B cell (primary cell): ENCODE data around the gene TEKT3. TPM values are rescaled to one million over a fixed set of nuclear protein-coding genes. Genes with fewer than 3 reads are reported as not detected.

Experiments
- ATAC-seq: fragments of 200-7000 bp; cut with Tn5 transposase; one replicate; pipeline ENCODE4 v1.10.0; 2021; ENCODE audit warnings: low read depth, mild to moderate bottlenecking, moderate number of reproducible peaks, moderate library complexity
- CTCF ChIA-PET: fragments of 350-600 bp; sonication (Branson Sonifier 250); formaldehyde crosslinking; loops from one replicate; lab custom pipeline; 2021; ENCODE audit warnings: antibody characterized with exemption, inconsistent platforms; lab: Charles Lee
- POLR2A ChIA-PET: fragments of 350-600 bp; sonication (Branson Sonifier 250); formaldehyde crosslinking; loops from one replicate; lab custom pipeline; 2021; ENCODE audit warnings: antibody characterized with exemption; lab: Charles Lee
- DNase-seq: peaks from one replicate; pipeline ENCODE4 v3.0.0; 2013
- H2AFZ ChIP-seq: 2 replicates; pipeline ENCODE4 v1.6.1; 2012; ENCODE audit warnings: mild to moderate bottlenecking, low read depth, low read length; ENCODE audit not compliant: insufficient read depth, poor library complexity, severe bottlenecking
- H3K27ac ChIP-seq, 2 donors: 1 replicate in 1 of 2; 2 replicates in 1 of 2; pipeline ENCODE4 v1.5.1; 2012 to 2013; ENCODE audit warnings: low read length in 2 of 2, mild to moderate bottlenecking in 2 of 2, moderate library complexity in 1 of 2
- H3K27me3 ChIP-seq, 4 experiments: fragments of 200-600 bp in 1 of 4; sonication (generic) in 1 of 4; replicated peaks in 1 of 4; 1 replicate in 2 of 4; 2 replicates in 2 of 4; pipeline versions ENCODE4 v1.6.1 to v1.7.0; 2013 to 2016; ENCODE audit warnings: low read length in 3 of 4, mild to moderate bottlenecking in 2 of 4, mixed read lengths in 1 of 4, moderate library complexity in 1 of 4; ENCODE audit not compliant: insufficient read depth in 4 of 4, control insufficient read depth in 3 of 4; ENCODE audit errors: control extremely low read depth in 1 of 4
- H3K36me3 ChIP-seq, 2 experiments: replicated peaks in 1 of 2; 1 replicate in 1 of 2; 2 replicates in 1 of 2; pipeline versions ENCODE4 v1.6.1 to v1.7.1; 2013; ENCODE audit warnings: low read length in 1 of 2; ENCODE audit not compliant: insufficient read depth in 2 of 2, control insufficient read depth in 1 of 2; ENCODE audit errors: control extremely low read depth in 1 of 2, extremely low read depth in 1 of 2
- H3K4me1 ChIP-seq, 2 donors: fragments of 200-600 bp in 1 of 2; sonication (generic) in 1 of 2; 1 replicate in 1 of 2; 2 replicates in 1 of 2; pipeline versions ENCODE4 v1.5.1 to v1.6.1; 2013 to 2017; ENCODE audit warnings: low read length in 2 of 2; ENCODE audit not compliant: control insufficient read depth in 2 of 2, insufficient read depth in 2 of 2
- H3K4me2 ChIP-seq: replicated peaks from 2 replicates; pipeline ENCODE3; 2012; ENCODE audit warnings: mild to moderate bottlenecking, low read depth, low read length; ENCODE audit not compliant: poor library complexity, severe bottlenecking
- H3K4me3 ChIP-seq, 5 experiments: fragments of 200-600 bp in 1 of 5; sonication (generic) in 1 of 5; 1 replicate in 3 of 5; 2 replicates in 2 of 5; pipeline versions ENCODE4 v1.5.1 to v1.7.0; 2011 to 2016; ENCODE audit warnings: low read length in 4 of 5, mild to moderate bottlenecking in 4 of 5, low read depth in 2 of 5, control low read depth in 1 of 5, moderate library complexity in 1 of 5; ENCODE audit not compliant: insufficient read depth in 1 of 5; ENCODE audit errors: control extremely low read depth in 1 of 5, extremely low read depth in 1 of 5
- H3K79me2 ChIP-seq: fragments of 200-600 bp; sonication (generic); one replicate; pipeline ENCODE4 v1.6.0; 2016; ENCODE audit warnings: low read length; ENCODE audit not compliant: control insufficient read depth, insufficient read depth
- H3K9ac ChIP-seq: fragments of 200-600 bp; sonication (generic); 2 replicates; pipeline ENCODE4 v1.6.1; 2017; ENCODE audit warnings: mild to moderate bottlenecking, low read length, moderate library complexity
- H3K9me3 ChIP-seq, 3 donors: one replicate each; pipeline versions ENCODE4 v1.6.1 to v1.7.1; 2013; ENCODE audit warnings: low read length in 2 of 3; ENCODE audit not compliant: control insufficient read depth in 2 of 3, insufficient read depth in 1 of 3; ENCODE audit errors: control extremely low read depth in 1 of 3
- H4K20me1 ChIP-seq: 2 replicates; pipeline ENCODE4 v1.6.0; 2012; ENCODE audit warnings: mild to moderate bottlenecking, low read length; ENCODE audit not compliant: insufficient read depth, control insufficient read depth, poor library complexity, severe bottlenecking
- H3K27ac Mint-ChIP-seq: one replicate; pipeline ENCODE4 v1.8.0; 2021; ENCODE audit warnings: mixed read lengths
- H3K27me3 Mint-ChIP-seq: one replicate; pipeline ENCODE4 v1.8.0; 2021; ENCODE audit warnings: mixed read lengths
- H3K4me1 Mint-ChIP-seq: one replicate; pipeline ENCODE4 v1.8.0; 2021; ENCODE audit warnings: mixed read lengths
- H3K4me3 Mint-ChIP-seq: one replicate; pipeline ENCODE4 v1.8.0; 2021; ENCODE audit warnings: mixed read lengths
- H3K9me3 Mint-ChIP-seq: one replicate; pipeline ENCODE4 v1.8.0; 2022; ENCODE audit warnings: mixed read lengths; ENCODE audit not compliant: insufficient read depth
- EZH2 ChIP-seq: IDR thresholded peaks from 2 replicates; pipeline ENCODE4 v1.6.1; 2012; ENCODE audit warnings: borderline replicate concordance, low read depth, mild to moderate bottlenecking, moderate library complexity, low read length; ENCODE audit not compliant: insufficient read depth, poor library complexity, severe bottlenecking
- WGBS: methylation state at CpG from one replicate; pipeline ENCODE4 v1.1.5; 2013; ENCODE audit warnings: missing lambda C conversion rate; ENCODE audit not compliant: insufficient coverage; 5-methylcytosine and 5-hydroxymethylcytosine counted together
- intact Hi-C: fragments of 100-400 bp; cut with micrococcal nuclease; formaldehyde crosslinking; loops from one replicate; pipeline ENCODE4 v1.10.0; 2022
- polyA plus RNA-seq: library from polyadenylated mRNA; depleted of rRNA; stranded (reverse); fragments of >200 nt; gene quantifications from 2 replicates; pipeline ENCODE4 v1.2.3, GENCODE V29; 2012
- total RNA-seq, 2 donors: library from RNA; stranded (reverse); fragments of 120-200 nt in 1 of 2; gene quantifications; 1 replicate in 1 of 2; 2 replicates in 1 of 2; pipeline versions ENCODE4 v1.2.3 to v1.2.4, GENCODE V29; 2013 to 2022
- TF ChIP-seq, protein P1 (sequence below): fragments of 200-600 bp; IDR thresholded peaks from one replicate; pipeline ENCODE4 v1.8.0; 2022; ENCODE audit warnings: antibody characterized with exemption, mild to moderate bottlenecking

The TEKT3 gene
- total and polyA plus RNA-seq, 2 donors (not counting 1 experiment from before 2014, with no cell fraction given) = 0.49 to 1.8 TPM

DNA sequence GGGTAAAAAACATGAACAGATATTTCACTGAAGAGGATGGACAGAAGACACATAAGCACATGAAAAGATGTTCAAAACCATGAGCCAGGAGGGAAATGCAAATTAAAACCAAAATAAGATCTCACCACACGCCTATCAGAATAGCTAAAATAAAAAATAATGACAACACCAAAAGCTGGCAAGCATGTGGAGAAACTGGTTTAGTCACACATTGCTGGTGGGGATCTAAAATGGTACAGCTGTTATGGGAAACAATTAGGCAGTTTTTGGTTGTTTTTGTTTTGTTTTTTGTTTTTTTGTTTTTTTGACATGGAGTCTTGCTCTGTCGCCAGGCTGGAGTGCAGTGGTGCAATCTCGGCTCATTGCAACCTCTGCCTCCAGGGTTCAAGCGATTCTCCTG lies 44.7 kb upstream of the TEKT3 start:
- H4K20me1 ChIP-seq = no peaks in the 10 kb centered on the region
- Mint-ChIP-seq H3K27me3 (peaks cover 22% of the 10 kb centered on the region), H3K27ac (no peak overlapping the region), H3K4me1 (no peaks in the 10 kb centered on the region), H3K9me3 (no peaks in the 10 kb centered on the region), H3K4me3 (no peak overlapping the region)
- ATAC-seq (no peak), DNase-seq (no peak)
- no peak for TF ChIP-seq EZH2
- TF ChIP-seq, protein P1, sequence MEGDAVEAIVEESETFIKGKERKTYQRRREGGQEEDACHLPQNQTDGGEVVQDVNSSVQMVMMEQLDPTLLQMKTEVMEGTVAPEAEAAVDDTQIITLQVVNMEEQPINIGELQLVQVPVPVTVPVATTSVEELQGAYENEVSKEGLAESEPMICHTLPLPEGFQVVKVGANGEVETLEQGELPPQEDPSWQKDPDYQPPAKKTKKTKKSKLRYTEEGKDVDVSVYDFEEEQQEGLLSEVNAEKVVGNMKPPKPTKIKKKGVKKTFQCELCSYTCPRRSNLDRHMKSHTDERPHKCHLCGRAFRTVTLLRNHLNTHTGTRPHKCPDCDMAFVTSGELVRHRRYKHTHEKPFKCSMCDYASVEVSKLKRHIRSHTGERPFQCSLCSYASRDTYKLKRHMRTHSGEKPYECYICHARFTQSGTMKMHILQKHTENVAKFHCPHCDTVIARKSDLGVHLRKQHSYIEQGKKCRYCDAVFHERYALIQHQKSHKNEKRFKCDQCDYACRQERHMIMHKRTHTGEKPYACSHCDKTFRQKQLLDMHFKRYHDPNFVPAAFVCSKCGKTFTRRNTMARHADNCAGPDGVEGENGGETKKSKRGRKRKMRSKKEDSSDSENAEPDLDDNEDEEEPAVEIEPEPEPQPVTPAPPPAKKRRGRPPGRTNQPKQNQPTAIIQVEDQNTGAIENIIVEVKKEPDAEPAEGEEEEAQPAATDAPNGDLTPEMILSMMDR = no peak
- POLR2A ChIA-PET = no interaction called here
- no peaks in the 10 kb centered on the region for H3K36me3 ChIP-seq
- no peaks in the 10 kb centered on the region for H3K4me1 ChIP-seq
- CTCF ChIA-PET = no interaction called here
- no peak overlapping the region for H3K9ac ChIP-seq
- no peaks in the 10 kb centered on the region for H3K9me3 ChIP-seq
- H3K27me3 ChIP-seq = no peaks in the 10 kb centered on the region
- 100% methylated on average over 3 of the region's 4 CpGs for WGBS
- no peak overlapping the region for H2AFZ ChIP-seq
- no peak overlapping the region for H3K27ac ChIP-seq
- H3K79me2 ChIP-seq = no peaks in the 10 kb centered on the region
- H3K4me3 ChIP-seq = no peak overlapping the region
- H3K4me2 ChIP-seq = no peak overlapping the region
- intact Hi-C loops = no loop called here

DNA sequence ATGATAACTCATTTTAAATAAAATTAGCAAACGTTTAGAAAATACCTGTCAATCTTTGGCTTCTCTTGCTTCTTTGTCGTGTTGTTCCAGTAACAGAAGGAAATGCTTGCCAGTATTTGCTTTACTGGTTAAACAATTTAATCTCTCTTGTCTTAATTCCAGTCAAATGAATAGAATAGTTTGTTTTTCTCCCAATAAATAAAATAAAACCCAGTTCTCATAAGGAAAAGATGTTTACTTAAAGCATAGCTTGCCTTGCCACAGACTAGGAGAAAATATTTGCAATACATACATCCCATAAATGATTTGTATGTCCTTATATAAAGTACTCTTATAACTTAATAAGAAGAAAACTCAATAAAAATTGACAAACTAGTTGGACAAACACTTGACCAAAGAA lies 43.9 kb upstream of the TEKT3 start:
- H3K27me3 ChIP-seq = no peaks in the 10 kb centered on the region
- Mint-ChIP-seq H3K9me3 (no peaks in the 10 kb centered on the region), H3K4me1 (no peaks in the 10 kb centered on the region), H3K27me3 (peaks cover 21% of the 10 kb centered on the region), H3K27ac (no peak overlapping the region), H3K4me3 (no peak overlapping the region)
- ChIA-PET CTCF (no interaction called here), POLR2A (no interaction called here)
- intact Hi-C loops = no loop called here
- H3K9ac ChIP-seq = no peak overlapping the region
- H3K27ac ChIP-seq = no peak overlapping the region
- no peak overlapping the region for H3K4me2 ChIP-seq
- no peak overlapping the region for H3K4me3 ChIP-seq
- H3K79me2 ChIP-seq = no peaks in the 10 kb centered on the region
- no peaks in the 10 kb centered on the region for H3K36me3 ChIP-seq
- no peak overlapping the region for H2AFZ ChIP-seq
- no peak for ATAC-seq
- DNase-seq = no peak
- WGBS = no CpG with 5 or more reads among the region's 2 CpGs
- H3K4me1 ChIP-seq = no peaks in the 10 kb centered on the region
- no peaks in the 10 kb centered on the region for H3K9me3 ChIP-seq
- H4K20me1 ChIP-seq = no peaks in the 10 kb centered on the region
- no peak for TF ChIP-seq EZH2
- TF ChIP-seq, protein P1 = no peak
